Measurements from ENCODE around the gene CXCL8. TPM values are rescaled to one million over a fixed set of nuclear protein-coding genes. Genes with fewer than 3 reads are reported as not detected.
A peak's percentile ranks its signal among the peaks of the same experiment; 100 is the strongest.

CXCL8 gene
- total and polyA plus RNA-seq, 4 donors: 0.33 to 3.8 (median 1.1) TPM

DNA sequence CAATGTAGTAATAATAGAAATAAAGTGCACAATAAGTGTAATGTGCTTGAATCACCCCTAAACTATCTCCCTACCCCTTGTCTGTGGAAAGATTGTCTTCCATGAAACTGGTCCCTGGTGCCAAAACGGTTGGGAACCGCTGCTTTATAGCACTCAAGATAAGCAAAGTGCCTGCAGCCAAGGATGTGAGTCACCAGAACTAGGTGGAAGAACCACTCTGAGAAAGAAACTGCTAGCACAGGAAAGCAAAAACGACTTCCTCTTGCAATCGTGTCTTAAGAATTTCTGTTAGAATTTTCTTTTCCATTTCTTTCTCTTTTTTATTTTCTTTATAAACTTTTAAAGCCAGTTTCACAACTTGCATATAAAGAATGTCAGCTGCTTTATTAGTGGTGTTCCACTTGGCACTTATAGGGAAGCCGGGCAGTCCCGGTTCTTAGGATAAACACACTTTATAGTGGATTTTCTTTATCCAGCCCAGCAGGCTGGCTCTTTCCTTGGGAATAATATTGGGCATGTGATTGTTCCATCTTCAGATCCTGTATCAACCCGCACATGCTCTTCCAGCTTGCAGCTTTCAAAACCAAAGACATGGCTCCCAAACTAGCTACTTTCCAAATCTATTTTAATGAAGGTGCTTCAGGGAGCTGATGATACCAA is 32.3 kb upstream of the CXCL8 start:
- TF ChIP-seq, protein P1, sequence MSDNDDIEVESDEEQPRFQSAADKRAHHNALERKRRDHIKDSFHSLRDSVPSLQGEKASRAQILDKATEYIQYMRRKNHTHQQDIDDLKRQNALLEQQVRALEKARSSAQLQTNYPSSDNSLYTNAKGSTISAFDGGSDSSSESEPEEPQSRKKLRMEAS (IDR thresholded peaks at IDR 0.05): no peak
- peak; percentile 24 for TF ChIP-seq JUND (IDR thresholded peaks at IDR 0.05)
- Histone ChIP-seq H3K4me1 (ENCODE audit: control insufficient read depth in 4 of 4, insufficient read depth in 4 of 4, low read length in 3 of 4) (peaks cover 0 to 4% (median 0%) of the 10 kb centered on the region in 4 donors), H3K27me3 (ENCODE audit: control insufficient read depth in 4 of 4, insufficient read depth in 4 of 4, low read length in 3 of 4) (no peaks in the 10 kb centered on the region), H3K9ac (ENCODE audit: low read depth in 1 of 2, low read length in 2 of 2) (no peak overlapping the region), H3K36me3 (ENCODE audit: control insufficient read depth in 4 of 4, insufficient read depth in 3 of 4, low read depth in 1 of 4, low read length in 3 of 4) (no peaks in the 10 kb centered on the region), H3K27ac (ENCODE audit: low read depth in 1 of 2, low read length in 2 of 2) (no peak overlapping the region), H3K9me3 (ENCODE audit: control insufficient read depth in 4 of 4, low read length in 3 of 4) (no peaks in the 10 kb centered on the region), H3K4me3 (ENCODE audit: low read depth in 1 of 3, low read length in 3 of 3) (no peak overlapping the region)
- DNase-seq (ENCODE audit: low spot score): no peak
- 59% methylated on average over 7 of the region's 7 CpGs for WGBS

DNA sequence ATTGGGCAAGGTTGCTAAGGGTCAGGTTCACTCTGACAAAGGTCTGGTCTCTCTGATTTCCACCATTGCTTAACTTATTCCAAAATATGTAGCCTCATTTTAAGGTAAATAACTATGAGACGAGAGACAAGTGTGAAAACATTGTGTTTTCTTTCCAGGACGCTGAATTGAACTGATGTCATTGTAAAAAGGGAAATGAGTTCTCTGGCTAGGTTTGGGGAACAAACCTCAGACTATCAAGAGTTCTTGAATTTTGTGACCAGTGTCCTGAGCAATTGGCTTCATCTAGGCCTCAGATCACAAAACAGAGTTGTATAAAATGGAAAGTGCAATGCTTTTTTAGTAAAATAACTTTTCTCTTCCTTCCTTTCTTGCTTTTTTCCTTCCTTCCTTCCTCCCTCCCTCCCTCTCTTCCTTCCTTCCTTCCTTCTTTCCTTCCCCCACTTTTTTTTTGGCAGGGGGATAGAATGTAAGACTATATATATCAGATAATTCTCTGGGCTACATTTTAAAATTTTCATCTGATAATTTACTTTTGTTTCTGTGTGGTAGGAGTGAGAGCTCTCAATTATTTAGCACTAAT is 30.8 kb upstream of the CXCL8 start:
- no peak overlapping the region for H3K4me3 ChIP-seq (ENCODE audit: low read depth in 1 of 3, low read length in 3 of 3)
- H3K27me3 ChIP-seq (ENCODE audit: control insufficient read depth in 4 of 4, insufficient read depth in 4 of 4, low read length in 3 of 4): no peaks in the 10 kb centered on the region
- no peaks in the 10 kb centered on the region for H3K4me1 ChIP-seq (ENCODE audit: control insufficient read depth in 4 of 4, insufficient read depth in 4 of 4, low read length in 3 of 4)
- DNase-seq (ENCODE audit: low spot score): no peak
- no peak overlapping the region for H3K9ac ChIP-seq (ENCODE audit: low read depth in 1 of 2, low read length in 2 of 2)
- whole genome bisulfite sequencing: 73% methylated on average over 2 of the region's 2 CpGs
- H3K27ac ChIP-seq (ENCODE audit: low read depth in 1 of 2, low read length in 2 of 2): no peak overlapping the region
- H3K36me3 ChIP-seq (ENCODE audit: control insufficient read depth in 4 of 4, insufficient read depth in 3 of 4, low read depth in 1 of 4, low read length in 3 of 4): no peaks in the 10 kb centered on the region
- no peaks in the 10 kb centered on the region for H3K9me3 ChIP-seq (ENCODE audit: control insufficient read depth in 4 of 4, low read length in 3 of 4)
- TF ChIP-seq FOXA1 (IDR thresholded peaks at IDR 0.05) (no peak), TAF1 (conservative IDR thresholded peaks at IDR 0.05) (no peak), YY1 (IDR thresholded peaks at IDR 0.05) (no peak), NR2F2 (IDR thresholded peaks at IDR 0.05) (no peak), JUND (IDR thresholded peaks at IDR 0.05) (no peak), FOXA2 (IDR thresholded peaks at IDR 0.05) (no peak), RAD21 (IDR thresholded peaks at IDR 0.05) (no peak), EGR1 (IDR thresholded peaks at IDR 0.05; ENCODE audit: low read depth in 2 of 2) (no peak), HNF4G (IDR thresholded peaks at IDR 0.05) (no peak), SP1 (IDR thresholded peaks at IDR 0.05) (no peak)
- TF ChIP-seq, protein P2, sequence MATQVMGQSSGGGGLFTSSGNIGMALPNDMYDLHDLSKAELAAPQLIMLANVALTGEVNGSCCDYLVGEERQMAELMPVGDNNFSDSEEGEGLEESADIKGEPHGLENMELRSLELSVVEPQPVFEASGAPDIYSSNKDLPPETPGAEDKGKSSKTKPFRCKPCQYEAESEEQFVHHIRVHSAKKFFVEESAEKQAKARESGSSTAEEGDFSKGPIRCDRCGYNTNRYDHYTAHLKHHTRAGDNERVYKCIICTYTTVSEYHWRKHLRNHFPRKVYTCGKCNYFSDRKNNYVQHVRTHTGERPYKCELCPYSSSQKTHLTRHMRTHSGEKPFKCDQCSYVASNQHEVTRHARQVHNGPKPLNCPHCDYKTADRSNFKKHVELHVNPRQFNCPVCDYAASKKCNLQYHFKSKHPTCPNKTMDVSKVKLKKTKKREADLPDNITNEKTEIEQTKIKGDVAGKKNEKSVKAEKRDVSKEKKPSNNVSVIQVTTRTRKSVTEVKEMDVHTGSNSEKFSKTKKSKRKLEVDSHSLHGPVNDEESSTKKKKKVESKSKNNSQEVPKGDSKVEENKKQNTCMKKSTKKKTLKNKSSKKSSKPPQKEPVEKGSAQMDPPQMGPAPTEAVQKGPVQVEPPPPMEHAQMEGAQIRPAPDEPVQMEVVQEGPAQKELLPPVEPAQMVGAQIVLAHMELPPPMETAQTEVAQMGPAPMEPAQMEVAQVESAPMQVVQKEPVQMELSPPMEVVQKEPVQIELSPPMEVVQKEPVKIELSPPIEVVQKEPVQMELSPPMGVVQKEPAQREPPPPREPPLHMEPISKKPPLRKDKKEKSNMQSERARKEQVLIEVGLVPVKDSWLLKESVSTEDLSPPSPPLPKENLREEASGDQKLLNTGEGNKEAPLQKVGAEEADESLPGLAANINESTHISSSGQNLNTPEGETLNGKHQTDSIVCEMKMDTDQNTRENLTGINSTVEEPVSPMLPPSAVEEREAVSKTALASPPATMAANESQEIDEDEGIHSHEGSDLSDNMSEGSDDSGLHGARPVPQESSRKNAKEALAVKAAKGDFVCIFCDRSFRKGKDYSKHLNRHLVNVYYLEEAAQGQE (IDR thresholded peaks at IDR 0.05): no peak
- TF ChIP-seq, protein P3, sequence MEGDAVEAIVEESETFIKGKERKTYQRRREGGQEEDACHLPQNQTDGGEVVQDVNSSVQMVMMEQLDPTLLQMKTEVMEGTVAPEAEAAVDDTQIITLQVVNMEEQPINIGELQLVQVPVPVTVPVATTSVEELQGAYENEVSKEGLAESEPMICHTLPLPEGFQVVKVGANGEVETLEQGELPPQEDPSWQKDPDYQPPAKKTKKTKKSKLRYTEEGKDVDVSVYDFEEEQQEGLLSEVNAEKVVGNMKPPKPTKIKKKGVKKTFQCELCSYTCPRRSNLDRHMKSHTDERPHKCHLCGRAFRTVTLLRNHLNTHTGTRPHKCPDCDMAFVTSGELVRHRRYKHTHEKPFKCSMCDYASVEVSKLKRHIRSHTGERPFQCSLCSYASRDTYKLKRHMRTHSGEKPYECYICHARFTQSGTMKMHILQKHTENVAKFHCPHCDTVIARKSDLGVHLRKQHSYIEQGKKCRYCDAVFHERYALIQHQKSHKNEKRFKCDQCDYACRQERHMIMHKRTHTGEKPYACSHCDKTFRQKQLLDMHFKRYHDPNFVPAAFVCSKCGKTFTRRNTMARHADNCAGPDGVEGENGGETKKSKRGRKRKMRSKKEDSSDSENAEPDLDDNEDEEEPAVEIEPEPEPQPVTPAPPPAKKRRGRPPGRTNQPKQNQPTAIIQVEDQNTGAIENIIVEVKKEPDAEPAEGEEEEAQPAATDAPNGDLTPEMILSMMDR (IDR thresholded peaks at IDR 0.05; ENCODE audit: low read depth, low read length, missing input control): no peak
- TF ChIP-seq, protein P1 (IDR thresholded peaks at IDR 0.05): no peak
- TF ChIP-seq, protein P4, sequence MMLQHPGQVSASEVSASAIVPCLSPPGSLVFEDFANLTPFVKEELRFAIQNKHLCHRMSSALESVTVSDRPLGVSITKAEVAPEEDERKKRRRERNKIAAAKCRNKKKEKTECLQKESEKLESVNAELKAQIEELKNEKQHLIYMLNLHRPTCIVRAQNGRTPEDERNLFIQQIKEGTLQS (IDR thresholded peaks at IDR 0.05): no peak

Measured in liver (tissue), 9 donors.